ENCODE measurements around the gene LRRC47. TPM values are rescaled to one million over a fixed set of nuclear protein-coding genes. Genes with fewer than 3 reads are reported as not detected.

LRRC47 gene
- total and polyA plus RNA-seq, 12 donors, result 16.9 to 58.3 (median 44.7) TPM

GRCh38 chr1:3745590-3746381 is 50.5 kb downstream of the LRRC47 start:
- intact Hi-C loops (cut with DNase I), result loop anchor here in 1 of 2 donors (10.0 kb wide), 1 partner anchor 49 kb away; the partner anchor contains the start of gene LRRC47
- WGBS, 4 donors, result 84 to 89% (median 88%) methylated on average over 18 to 25 of the region's 25 CpGs
- peak overlapping the region in 1 of 5 donors; percentile 68 for H3K27ac ChIP-seq

GRCh38 chr1:3745071-3745470 is 51.2 kb downstream of the LRRC47 start:
- TF ChIP-seq CTCF (IDR thresholded peaks at IDR 0.05) (no peak), POLR2A (IDR thresholded peaks at IDR 0.05) (no peak)
- Histone ChIP-seq H3K27me3 (no peaks in the 10 kb centered on the region), H3K27ac (no peak overlapping the region), H3K36me3 (replicated peaks in 1 of 2) (peaks cover 0 to 12% of the 10 kb centered on the region in 2 donors), H3K4me1 (replicated peaks in 1 of 2) (peaks cover 7 to 20% of the 10 kb centered on the region in 2 donors), H3K4me3 (no peak overlapping the region), H3K9me3 (replicated peaks in 1 of 3) (no peaks in the 10 kb centered on the region)
- intact Hi-C loops (cut with DNase I), result loop anchor here in 1 of 2 donors (10.0 kb wide), 1 partner anchor 50 kb away; the partner anchor contains the start of gene LRRC47
- no peak for DNase-seq
- WGBS, 4 donors, result 93 to 98% (median 94%) methylated on average over 10 to 12 of the region's 12 CpGs

More at GRCh38 chr1:3745590-3746381, 50.5 kb downstream of the LRRC47 start:
- no peaks in the 10 kb centered on the region for H3K27me3 ChIP-seq
- peak overlapping the region in 1 of 4 donors; percentile 89 for H3K4me3 ChIP-seq
- H3K4me1 ChIP-seq (replicated peaks in 1 of 2), result peaks cover 7 to 20% of the 10 kb centered on the region in 2 donors
- no peaks in the 10 kb centered on the region for H3K9me3 ChIP-seq (replicated peaks in 1 of 3)
- no peak for DNase-seq
- H3K36me3 ChIP-seq (replicated peaks in 1 of 2), result peaks cover 0 to 12% of the 10 kb centered on the region in 2 donors
- TF ChIP-seq POLR2A (IDR thresholded peaks at IDR 0.05) (no peak), CTCF (IDR thresholded peaks at IDR 0.05) (no peak)

- Histone ChIP-seq H3K4me3 (no peak overlapping the region), H3K4me1 (replicated peaks in 1 of 2) (peaks cover 7 to 20% of the 10 kb centered on the region in 2 donors), H3K27ac (no peak overlapping the region), H3K9me3 (replicated peaks in 1 of 3) (no peaks in the 10 kb centered on the region), H3K36me3 (replicated peaks in 1 of 2) (peaks cover 0 to 12% of the 10 kb centered on the region in 2 donors), H3K27me3 (no peaks in the 10 kb centered on the region)
- intact Hi-C loops (cut with DNase I), result loop anchor here in 1 of 2 donors (10.0 kb wide), 1 partner anchor 50 kb away; the partner anchor contains the start of gene LRRC47
- TF ChIP-seq POLR2A (IDR thresholded peaks at IDR 0.05), result no peak
- TF ChIP-seq CTCF (IDR thresholded peaks at IDR 0.05), result no peak
- 94 to 100% (median 96%) methylated on average over 3 to 10 of the region's 10 CpGs for WGBS, 4 donors
- DNase-seq, result no peak
Observed at GRCh38 chr1:3744646-3745045, 51.7 kb downstream of the LRRC47 start.

GRCh38 chr1:3743826-3744225 is 52.5 kb downstream of the LRRC47 start:
- Histone ChIP-seq H3K27ac (no peak overlapping the region), H3K4me3 (no peak overlapping the region), H3K27me3 (no peaks in the 10 kb centered on the region), H3K36me3 (replicated peaks in 1 of 2) (peaks cover 0 to 14% of the 10 kb centered on the region in 2 donors), H3K9me3 (replicated peaks in 1 of 3) (no peaks in the 10 kb centered on the region), H3K4me1 (replicated peaks in 1 of 2) (peaks cover 7 to 20% of the 10 kb centered on the region in 2 donors)
- WGBS, 4 donors, result 91 to 96% (median 95%) methylated on average over 12 of the region's 12 CpGs
- TF ChIP-seq POLR2A (IDR thresholded peaks at IDR 0.05), result no peak
- no peak for TF ChIP-seq CTCF (IDR thresholded peaks at IDR 0.05)
- intact Hi-C loops (cut with DNase I), result loop anchor here in 1 of 2 donors (10.0 kb wide), 1 partner anchor 51 kb away; the partner anchor contains the start of gene LRRC47
- DNase-seq, result no peak
